GM12891 (cell line): ENCODE measurements around the gene GPATCH2.

Source experiments
- POLR2A ChIP-seq: IDR thresholded peaks from 2 replicates; pipeline ENCODE4 v1.6.1; 2011; ENCODE audit warnings: low read depth, low read length, control low read depth
- POLR2AphosphoS5 ChIP-seq: IDR thresholded peaks from 2 replicates; pipeline ENCODE4 v1.6.1; 2011; ENCODE audit warnings: low read depth, low read length, control low read depth
- POU2F2 ChIP-seq: IDR thresholded peaks from 2 replicates; pipeline ENCODE4 v1.6.1; 2011; ENCODE audit warnings: low read depth, mild to moderate bottlenecking, control low read depth, low read length, moderate library complexity
- SPI1 ChIP-seq: IDR thresholded peaks from 2 replicates; pipeline ENCODE4 v1.6.1; 2011; ENCODE audit warnings: low read depth, low read length, control low read depth
- TAF1 ChIP-seq: IDR thresholded peaks from 2 replicates; pipeline ENCODE4 v1.6.1; 2011; ENCODE audit warnings: low read depth, low read length, control low read depth

DNA sequence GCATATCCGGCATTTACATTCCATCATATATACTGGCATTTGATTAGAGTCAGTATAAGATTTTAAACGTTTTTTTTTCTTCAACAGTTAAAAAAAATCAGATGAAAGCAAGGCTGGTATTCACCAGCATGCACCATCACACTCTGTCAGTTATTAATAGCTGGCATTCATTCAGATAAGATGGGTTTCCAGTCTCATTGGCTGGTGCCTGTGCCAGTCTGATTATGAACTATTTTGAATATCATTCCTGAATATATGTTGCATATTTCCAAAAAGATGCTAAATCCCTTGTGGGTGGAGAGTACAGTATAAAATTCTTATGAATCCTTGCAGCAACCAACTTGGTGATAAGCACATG is 211.7 kb downstream of the GPATCH2 start:
- TF ChIP-seq POLR2AphosphoS5: no peak
- no peak for TF ChIP-seq POLR2A
- no peak for TF ChIP-seq TAF1
- no peak for TF ChIP-seq SPI1
- no peak for TF ChIP-seq POU2F2
